Sigmoid colon (tissue), 7 donors: ENCODE measurements around the gene SEMA3B. TPM values are rescaled to one million over a fixed set of nuclear protein-coding genes. Genes with fewer than 3 reads are reported as not detected.

Experiments used
- DNase-seq: peaks from one replicate; pipeline ENCODE4 v3.0.0-alpha.2; 2019
- H3K27ac ChIP-seq, 4 donors: fragments of 200-600 bp; sonication (generic); one replicate each; pipeline ENCODE4 v1.5.1; 2016 to 2019; ENCODE audit warnings: mild to moderate bottlenecking in 1 of 4
- H3K27me3 ChIP-seq, 3 donors: fragments of 200-600 bp; sonication (generic); one replicate each; pipeline ENCODE4 v1.5.1; 2019; ENCODE audit warnings: mild to moderate bottlenecking in 1 of 3
- H3K36me3 ChIP-seq, 4 donors: fragments of 200-600 bp; sonication (generic); one replicate each; pipeline ENCODE4 v1.5.1; 2016 to 2019
- H3K4me1 ChIP-seq, 4 donors: fragments of 200-600 bp; sonication (generic); one replicate each; pipeline ENCODE4 v1.5.1; 2017 to 2019
- H3K4me3 ChIP-seq, 4 donors: fragments of 200-600 bp; sonication (generic); one replicate each; pipeline ENCODE4 v1.5.1; 2017 to 2019; ENCODE audit warnings: mild to moderate bottlenecking in 2 of 4, moderate library complexity in 1 of 4
- H3K9me3 ChIP-seq, 4 donors: fragments of 200-600 bp in 3 of 4; sonication (generic) in 3 of 4; one replicate each; pipeline versions ENCODE4 v1.5.1 to v1.6.1; 2013 to 2019
- CTCF ChIP-seq, 4 experiments: fragments of 450-650 bp in 3 of 4; fragments of 200-600 bp in 1 of 4; IDR thresholded peaks; one replicate each; pipeline ENCODE4 v1.5.1; 2016 to 2019; ENCODE audit warnings: antibody characterized with exemption in 4 of 4, mild to moderate bottlenecking in 3 of 4, moderate library complexity in 2 of 4
- EP300 ChIP-seq, 4 donors: sonication (generic); formaldehyde crosslinking; IDR thresholded peaks; one replicate each; pipeline ENCODE4 v1.6.1; 2017; ENCODE audit warnings: antibody characterized with exemption in 4 of 4
- POLR2A ChIP-seq, 2 donors: fragments of 450-650 bp; IDR thresholded peaks; one replicate each; pipeline ENCODE4 v1.6.1; 2016; ENCODE audit warnings: antibody characterized with exemption in 2 of 2, mild to moderate bottlenecking in 2 of 2, moderate library complexity in 2 of 2
- POLR2AphosphoS5 ChIP-seq, 4 donors: sonication (generic); formaldehyde crosslinking; IDR thresholded peaks; one replicate each; pipeline ENCODE4 v1.6.1; 2017; ENCODE audit warnings: antibody characterized with exemption in 4 of 4
- WGBS, 2 donors: extraction: QIAGEN DNeasy Blood & Tissue Kit; methylation state at CpG; one replicate each; pipeline ENCODE4 v1.1.7; 2013; 5-methylcytosine and 5-hydroxymethylcytosine counted together
- intact Hi-C: fragments of 100-400 bp; cut with DNase I; formaldehyde crosslinking; loops from one replicate; pipeline ENCODE4 v1.15.1; 2023
- polyA plus RNA-seq, 3 donors: library from polyadenylated mRNA; stranded (reverse); fragments of 200-250 nt; gene quantifications; one replicate each; pipeline ENCODE4 v1.2.3, GENCODE V29; 2013
- total RNA-seq, 4 donors: library from RNA; depleted of rRNA; stranded (reverse); fragments of >200 nt; gene quantifications; one replicate each; pipeline ENCODE4 v1.1.0, GENCODE V29; 2016
- donor health status: healthy with polysubstance abuse.
- donor health status: Bipolar disorder and iron deficiency.
- donor health status: healthy.

The SEMA3B gene
- total and polyA plus RNA-seq, 7 donors = 7.9 to 54.6 (median 24.6) TPM

- TF ChIP-seq CTCF (IDR thresholded peaks at IDR 0.05) (no peak), POLR2A (IDR thresholded peaks at IDR 0.05) (no peak), EP300 (IDR thresholded peaks at IDR 0.05) (no peak), POLR2AphosphoS5 (IDR thresholded peaks at IDR 0.05) (no peak)
These were observed 4.7 kb downstream of the SEMA3B start for GRCh38 chr3:50273689-50274065.

GRCh38 chr3:50274371-50275104 is 5.6 kb downstream of the SEMA3B start:
- 37 to 45% methylated on average over 26 of the region's 26 CpGs for WGBS, 2 donors
- DNase-seq = peak; percentile 80
- Histone ChIP-seq H3K27ac (no peak overlapping the region), H3K27me3 (peaks cover 0 to 21% (median 0%) of the 10 kb centered on the region in 3 donors), H3K4me3 (no peak overlapping the region), H3K9me3 (no peaks in the 10 kb centered on the region), H3K4me1 (peaks cover 0 to 41% (median 27%) of the 10 kb centered on the region in 4 donors), H3K36me3 (peaks cover 0 to 11% (median 0%) of the 10 kb centered on the region in 4 donors)
- peak; percentile 40 to 68 (median 64) for TF ChIP-seq CTCF (IDR thresholded peaks at IDR 0.05)
- no peak for TF ChIP-seq POLR2A (IDR thresholded peaks at IDR 0.05)
- peak in 1 of 4 donors; percentile 17 for TF ChIP-seq POLR2AphosphoS5 (IDR thresholded peaks at IDR 0.05)
- TF ChIP-seq EP300 (IDR thresholded peaks at IDR 0.05) = no peak
- intact Hi-C loops = no loop called here

More at GRCh38 chr3:50273689-50274065, 4.7 kb downstream of the SEMA3B start:
- Histone ChIP-seq H3K27me3 (peaks cover 0 to 21% (median 0%) of the 10 kb centered on the region in 3 donors), H3K27ac (peak overlapping the region in 3 of 4 donors; percentile 33 to 65 (median 48)), H3K4me3 (peak overlapping the region in 2 of 4 donors; percentile 35 to 45), H3K36me3 (peaks cover 0 to 11% (median 0%) of the 10 kb centered on the region in 4 donors), H3K9me3 (no peaks in the 10 kb centered on the region), H3K4me1 (peaks cover 0 to 41% (median 32%) of the 10 kb centered on the region in 4 donors)
- WGBS, 2 donors = 56 to 73% methylated on average over 31 of the region's 31 CpGs
- intact Hi-C loops = loop anchor here (1.0 to 2.0 kb wide), 3 partner anchors 13 to 81 kb away; no protein-coding TSS in a partner anchor
- peak; percentile 67 for DNase-seq

- H3K36me3 ChIP-seq = peaks cover 0 to 11% (median 0%) of the 10 kb centered on the region in 4 donors
- peaks cover 0 to 21% (median 0%) of the 10 kb centered on the region in 3 donors for H3K27me3 ChIP-seq
- H3K27ac ChIP-seq = no peak overlapping the region
- peaks cover 0 to 33% (median 20%) of the 10 kb centered on the region in 4 donors for H3K4me1 ChIP-seq
- WGBS, 2 donors = 46 to 80% methylated on average over 65 of the region's 65 CpGs
- DNase-seq = peak; percentile 64
- intact Hi-C loops = no loop called here
- no peak overlapping the region for H3K4me3 ChIP-seq
- H3K9me3 ChIP-seq = no peaks in the 10 kb centered on the region
- TF ChIP-seq POLR2AphosphoS5 (IDR thresholded peaks at IDR 0.05) = no peak
- no peak for TF ChIP-seq EP300 (IDR thresholded peaks at IDR 0.05)
- no peak for TF ChIP-seq POLR2A (IDR thresholded peaks at IDR 0.05)
- TF ChIP-seq CTCF (IDR thresholded peaks at IDR 0.05) = no peak
These were observed 6.4 kb downstream of the SEMA3B start for GRCh38 chr3:50275141-50275995.

DNA sequence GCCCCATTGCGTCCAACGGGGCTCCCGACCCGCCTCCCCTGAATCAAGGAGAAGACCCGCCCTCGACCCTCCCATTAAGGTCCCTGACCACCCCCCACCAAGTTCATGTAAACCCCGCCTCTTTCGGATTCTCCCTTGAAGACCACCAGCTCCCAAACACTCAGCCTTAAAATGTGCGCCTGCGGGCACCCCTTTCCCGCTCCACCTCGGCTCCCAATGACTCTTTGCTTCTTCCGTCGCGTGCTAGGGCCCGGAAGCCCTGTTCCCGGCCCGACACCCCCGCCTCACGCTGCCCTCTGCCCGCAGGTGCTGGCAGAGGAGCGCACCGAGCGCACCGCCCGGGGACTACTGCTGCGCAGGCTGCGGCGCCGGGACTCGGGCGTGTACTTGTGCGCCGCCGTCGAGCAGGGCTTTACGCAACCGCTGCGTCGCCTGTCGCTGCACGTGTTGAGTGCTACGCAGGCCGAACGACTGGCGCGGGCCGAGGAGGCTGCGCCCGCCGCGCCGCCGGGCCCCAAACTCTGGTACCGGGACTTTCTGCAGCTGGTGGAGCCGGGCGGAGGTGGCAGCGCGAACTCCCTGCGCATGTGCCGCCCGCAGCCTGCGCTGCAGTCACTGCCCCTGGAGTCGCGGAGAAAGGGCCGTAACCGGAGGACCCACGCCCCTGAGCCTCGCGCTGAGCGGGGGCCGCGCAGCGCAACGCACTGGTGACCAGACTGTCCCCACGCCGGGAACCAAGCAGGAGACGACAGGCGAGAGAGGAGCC is 7.2 kb downstream of the SEMA3B start:
- intact Hi-C loops = no loop called here
- Histone ChIP-seq H3K4me1 (peaks cover 0 to 31% (median 20%) of the 10 kb centered on the region in 4 donors), H3K36me3 (peaks cover 0 to 11% (median 0%) of the 10 kb centered on the region in 4 donors), H3K27ac (no peak overlapping the region), H3K4me3 (no peak overlapping the region), H3K27me3 (peaks cover 0 to 21% (median 0%) of the 10 kb centered on the region in 3 donors), H3K9me3 (no peaks in the 10 kb centered on the region)
- DNase-seq = no peak
- WGBS, 2 donors = 47 to 85% methylated on average over 79 of the region's 79 CpGs
- no peak for TF ChIP-seq EP300 (IDR thresholded peaks at IDR 0.05)
- TF ChIP-seq POLR2A (IDR thresholded peaks at IDR 0.05) = no peak
- TF ChIP-seq CTCF (IDR thresholded peaks at IDR 0.05) = no peak
- no peak for TF ChIP-seq POLR2AphosphoS5 (IDR thresholded peaks at IDR 0.05)
